ENCODE measurements around the gene FER. TPM values are rescaled to one million over a fixed set of nuclear protein-coding genes. Genes with fewer than 3 reads are reported as not detected.
A peak's percentile ranks its signal among the peaks of the same experiment; 100 is the strongest.

The FER gene
- total RNA-seq, 1 donor = 36.6 TPM

- no peaks in the 10 kb centered on the region for H3K79me2 ChIP-seq (ENCODE audit: insufficient read depth, low read length)
- no peak overlapping the region for H3K27ac ChIP-seq (ENCODE audit: low read depth, low read length)
- H3K36me3 ChIP-seq (ENCODE audit: insufficient read depth, low read length) = no peaks in the 10 kb centered on the region
- no peak overlapping the region for H2AFZ ChIP-seq (ENCODE audit: low read length)
- H3K4me3 ChIP-seq (ENCODE audit: insufficient read depth, low read length) = no peak overlapping the region
- H3K27me3 ChIP-seq (ENCODE audit: insufficient read depth, low read length) = no peaks in the 10 kb centered on the region
- no peaks in the 10 kb centered on the region for H3K9me3 ChIP-seq (ENCODE audit: low read depth, low read length)
- H3K4me1 ChIP-seq (ENCODE audit: insufficient read depth, low read length) = no peaks in the 10 kb centered on the region
- no peak for DNase-seq (ENCODE audit: insufficient read length, low spot score, missing footprints)
- TF ChIP-seq CTCF (IDR thresholded peaks at IDR 0.05; ENCODE audit: extremely low read depth, low read depth, low read length) = no peak
- no peak overlapping the region for H3K4me2 ChIP-seq (ENCODE audit: insufficient read depth, low read length)
- H4K20me1 ChIP-seq (ENCODE audit: insufficient read depth, low read length) = no peaks in the 10 kb centered on the region
Measured at GRCh38 chr5:108930107-108930506, 182.4 kb downstream of the FER start.

DNA sequence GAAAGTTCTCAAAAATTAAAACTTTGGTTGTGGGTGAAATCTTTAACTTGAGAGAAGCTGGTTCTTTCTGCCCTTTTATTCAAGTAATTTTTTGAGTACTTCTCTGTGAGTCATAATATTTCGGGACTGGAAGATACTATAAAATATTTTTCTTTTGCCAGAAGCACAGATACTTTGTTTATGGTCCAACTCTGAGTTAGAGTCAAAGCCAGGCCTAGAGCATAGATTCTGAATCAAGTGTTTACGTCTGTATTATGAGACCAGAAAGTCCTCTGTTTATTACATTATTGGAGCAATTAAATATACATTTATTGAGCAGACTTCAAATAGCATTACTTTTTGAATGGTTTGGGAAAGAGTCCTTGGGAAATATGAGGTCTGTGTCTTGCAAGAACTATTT lies 187.9 kb downstream of the FER start:
- Histone ChIP-seq H3K27me3 (ENCODE audit: insufficient read depth, low read length) (no peaks in the 10 kb centered on the region), H3K9me3 (ENCODE audit: low read depth, low read length) (no peaks in the 10 kb centered on the region), H3K36me3 (ENCODE audit: insufficient read depth, low read length) (no peaks in the 10 kb centered on the region), H3K4me3 (ENCODE audit: insufficient read depth, low read length) (no peak overlapping the region), H3K79me2 (ENCODE audit: insufficient read depth, low read length) (no peaks in the 10 kb centered on the region), H3K4me1 (ENCODE audit: insufficient read depth, low read length) (no peaks in the 10 kb centered on the region), H3K27ac (ENCODE audit: low read depth, low read length) (no peak overlapping the region), H2AFZ (ENCODE audit: low read length) (no peak overlapping the region), H4K20me1 (ENCODE audit: insufficient read depth, low read length) (no peaks in the 10 kb centered on the region), H3K4me2 (ENCODE audit: insufficient read depth, low read length) (no peak overlapping the region)
- peak; percentile 18 for DNase-seq (ENCODE audit: insufficient read length, low spot score, missing footprints)
- TF ChIP-seq CTCF (IDR thresholded peaks at IDR 0.05; ENCODE audit: extremely low read depth, low read depth, low read length) = no peak

- no peak for TF ChIP-seq CTCF (IDR thresholded peaks at IDR 0.05; ENCODE audit: extremely low read depth, low read depth, low read length)
- Histone ChIP-seq H3K9me3 (ENCODE audit: low read depth, low read length) (no peaks in the 10 kb centered on the region), H3K79me2 (ENCODE audit: insufficient read depth, low read length) (no peaks in the 10 kb centered on the region), H3K4me1 (ENCODE audit: insufficient read depth, low read length) (no peaks in the 10 kb centered on the region), H3K27me3 (ENCODE audit: insufficient read depth, low read length) (no peaks in the 10 kb centered on the region), H3K4me3 (ENCODE audit: insufficient read depth, low read length) (no peak overlapping the region), H4K20me1 (ENCODE audit: insufficient read depth, low read length) (no peaks in the 10 kb centered on the region), H3K36me3 (ENCODE audit: insufficient read depth, low read length) (no peaks in the 10 kb centered on the region), H3K27ac (ENCODE audit: low read depth, low read length) (no peak overlapping the region), H3K4me2 (ENCODE audit: insufficient read depth, low read length) (no peak overlapping the region), H2AFZ (ENCODE audit: low read length) (no peak overlapping the region)
- DNase-seq (ENCODE audit: insufficient read length, low spot score, missing footprints) = no peak
Measured at GRCh38 chr5:108937221-108937620, 189.5 kb downstream of the FER start.

GRCh38 chr5:108940506-108940905 lies 192.8 kb downstream of the FER start:
- Histone ChIP-seq H3K27ac (ENCODE audit: low read depth, low read length) (no peak overlapping the region), H3K36me3 (ENCODE audit: insufficient read depth, low read length) (no peaks in the 10 kb centered on the region), H2AFZ (ENCODE audit: low read length) (no peak overlapping the region), H3K27me3 (ENCODE audit: insufficient read depth, low read length) (no peaks in the 10 kb centered on the region), H4K20me1 (ENCODE audit: insufficient read depth, low read length) (no peaks in the 10 kb centered on the region), H3K4me2 (ENCODE audit: insufficient read depth, low read length) (no peak overlapping the region), H3K4me3 (ENCODE audit: insufficient read depth, low read length) (no peak overlapping the region), H3K9me3 (ENCODE audit: low read depth, low read length) (no peaks in the 10 kb centered on the region), H3K79me2 (ENCODE audit: insufficient read depth, low read length) (no peaks in the 10 kb centered on the region), H3K4me1 (ENCODE audit: insufficient read depth, low read length) (no peaks in the 10 kb centered on the region)
- DNase-seq (ENCODE audit: insufficient read length, low spot score, missing footprints) = no peak
- TF ChIP-seq CTCF (IDR thresholded peaks at IDR 0.05; ENCODE audit: extremely low read depth, low read depth, low read length) = no peak
